GM19238 (cell line): ENCODE data around the gene KCNJ15.
"Not testable (repeated sequence)": the region's sequence is repeated elsewhere in the genome, so short reads cannot be mapped to it uniquely, and the experiment has no call there.

Source experiments
- DNase-seq: peaks from one replicate; pipeline ENCODE4 v3.0.0; 2011; ENCODE audit warnings: low spot score; ENCODE audit not compliant: insufficient read length

KCNJ15 gene

DNA sequence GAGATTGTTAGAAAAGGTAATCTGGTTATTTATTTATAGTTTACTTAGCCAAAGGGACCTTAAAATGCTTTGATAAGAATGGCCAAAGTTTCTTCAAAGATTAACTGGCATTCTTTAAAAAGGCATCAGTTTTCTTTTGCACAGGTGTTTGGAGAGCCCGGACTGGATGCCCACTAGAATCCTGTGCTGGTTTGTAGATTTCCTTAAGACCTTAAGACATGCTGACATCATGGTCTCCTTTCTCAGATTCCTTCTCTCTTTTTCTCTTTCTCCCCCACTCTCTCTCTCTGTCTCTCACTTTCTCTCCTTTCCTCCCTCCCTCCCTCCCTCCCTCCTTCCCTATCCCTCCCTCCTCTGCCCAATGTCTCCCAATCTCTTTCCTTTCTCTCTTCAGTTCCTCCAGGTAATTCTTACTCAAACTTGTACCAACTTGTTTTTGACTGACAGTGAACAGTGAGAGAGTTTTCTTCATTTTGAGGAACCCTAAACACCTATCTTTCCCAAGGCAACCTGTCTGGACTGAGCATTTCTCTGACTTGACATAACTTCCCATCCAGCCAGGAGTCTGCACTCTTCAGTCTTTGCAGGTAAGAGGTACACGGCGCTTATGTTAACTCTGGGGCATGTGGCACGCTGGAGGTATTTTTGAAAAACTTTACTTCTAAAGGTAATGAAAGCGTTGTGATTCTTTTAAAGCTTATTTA, at the start of gene KCNJ15:
TSS of gene KCNJ15 (plus strand) at position 393 of the 704 bp plus-strand sequence. CDS start 42,271 bp downstream, outside the sequence.
- no peak for DNase-seq

DNA sequence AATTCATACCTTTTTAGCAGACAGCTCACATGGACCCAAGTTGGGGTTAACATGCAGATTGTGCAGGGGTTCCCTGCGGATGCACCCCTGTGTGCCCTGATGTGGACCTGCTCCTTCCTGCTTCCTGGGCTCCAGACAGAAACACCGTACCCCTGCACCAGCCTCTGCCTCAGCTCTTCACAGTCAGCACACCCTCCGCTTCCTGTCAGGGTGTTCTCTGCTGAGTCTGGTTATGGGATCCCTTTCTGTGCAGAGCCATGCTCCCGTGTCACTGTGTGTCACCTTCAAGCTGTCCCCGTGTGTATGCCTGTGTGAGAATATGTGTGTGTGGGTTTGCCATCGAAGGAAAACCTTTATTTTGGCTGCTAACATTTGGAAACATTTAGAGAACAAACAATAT, 48.7 kb upstream of the KCNJ15 start:
- no peak for DNase-seq

DNA sequence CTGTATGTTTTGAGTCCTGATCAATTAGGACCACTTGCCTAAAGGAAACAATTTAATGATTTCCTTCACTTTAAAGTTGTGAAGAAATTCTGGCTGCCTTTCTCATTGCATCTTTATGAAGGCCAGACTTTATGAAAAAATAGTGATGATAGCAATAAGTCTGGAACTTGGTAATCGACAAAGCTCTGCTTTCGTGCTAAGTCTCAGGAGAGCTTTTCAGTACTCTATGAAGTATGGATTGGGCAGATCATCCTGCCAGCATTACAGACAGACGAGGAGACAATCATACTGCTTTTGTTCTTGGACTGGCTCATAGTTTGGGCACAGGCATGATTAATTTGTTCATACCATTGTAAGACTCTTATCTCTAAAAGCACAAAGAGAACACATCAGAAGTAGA, 45.5 kb upstream of the KCNJ15 start:
- DNase-seq = no peak

DNA sequence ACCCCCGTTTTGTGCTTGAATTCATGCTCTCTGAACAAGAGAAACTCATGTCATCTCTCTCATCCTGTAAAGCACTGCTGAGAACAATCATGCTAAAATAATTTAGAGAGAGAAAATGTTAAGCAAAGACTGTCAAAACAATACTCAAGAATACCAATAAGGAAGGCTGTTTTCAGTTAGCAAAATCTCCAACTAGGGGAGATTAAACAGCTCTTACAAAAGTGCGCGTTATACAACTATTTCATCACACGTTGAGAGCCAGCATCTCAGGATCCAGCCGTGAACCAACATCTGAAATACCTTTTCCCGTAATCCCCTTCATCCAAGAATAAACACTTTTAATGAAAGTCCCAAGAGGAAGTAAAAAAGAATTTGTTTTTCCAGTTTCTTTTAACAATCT, 44.1 kb upstream of the KCNJ15 start:
- no peak for DNase-seq

DNA sequence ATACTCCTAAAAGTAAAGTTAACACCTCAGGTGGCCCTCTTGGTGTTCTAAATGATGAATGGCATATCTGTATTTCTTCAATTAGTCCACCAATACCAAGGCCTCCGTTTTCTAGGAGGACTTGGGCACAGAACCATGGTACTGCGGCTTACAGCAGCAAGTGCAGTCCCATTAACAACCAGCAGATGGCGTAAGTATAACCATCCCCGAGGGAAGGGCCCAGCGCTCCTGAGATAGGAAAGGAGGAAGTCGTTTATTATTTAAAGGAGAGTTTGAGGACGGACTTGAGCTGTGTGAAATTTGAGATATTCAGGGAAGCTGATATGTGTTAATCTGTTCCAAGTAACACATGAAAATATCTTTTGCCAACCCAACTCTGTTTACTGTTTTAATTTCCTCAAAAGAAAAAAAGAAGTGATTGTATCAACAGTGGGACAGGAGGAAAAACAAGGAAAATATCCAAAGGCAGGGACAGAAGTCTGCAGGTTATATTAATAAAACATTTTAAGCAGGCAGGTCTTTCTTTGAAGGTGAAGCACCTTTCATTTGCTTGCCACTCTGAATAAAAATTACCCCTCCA, 37.7 kb upstream of the KCNJ15 start:
- DNase-seq = peak; percentile 7

DNA sequence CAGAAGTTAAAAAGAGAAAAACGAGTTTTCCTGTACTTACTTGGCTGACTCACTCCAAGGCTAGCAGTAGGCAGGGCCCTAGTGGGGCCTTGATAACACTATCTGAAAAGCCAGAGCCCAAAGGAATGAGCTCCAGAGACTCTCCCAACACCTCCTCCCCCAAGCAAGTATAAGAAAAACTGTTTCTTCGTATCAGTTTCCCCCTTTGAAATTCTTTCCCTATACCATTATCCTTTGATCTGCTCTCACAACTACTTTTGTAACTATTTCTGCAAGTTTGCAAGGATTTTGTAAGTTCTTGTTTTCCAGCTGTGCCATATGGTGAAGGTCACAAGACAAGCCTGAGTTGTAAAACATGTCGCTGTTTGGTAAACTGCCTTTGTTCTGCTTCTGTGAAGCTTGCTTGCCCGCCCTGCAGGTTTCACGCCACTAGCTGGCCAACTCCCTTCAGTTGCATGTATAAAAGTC, 36.5 kb upstream of the KCNJ15 start:
- DNase-seq = no peak

DNA sequence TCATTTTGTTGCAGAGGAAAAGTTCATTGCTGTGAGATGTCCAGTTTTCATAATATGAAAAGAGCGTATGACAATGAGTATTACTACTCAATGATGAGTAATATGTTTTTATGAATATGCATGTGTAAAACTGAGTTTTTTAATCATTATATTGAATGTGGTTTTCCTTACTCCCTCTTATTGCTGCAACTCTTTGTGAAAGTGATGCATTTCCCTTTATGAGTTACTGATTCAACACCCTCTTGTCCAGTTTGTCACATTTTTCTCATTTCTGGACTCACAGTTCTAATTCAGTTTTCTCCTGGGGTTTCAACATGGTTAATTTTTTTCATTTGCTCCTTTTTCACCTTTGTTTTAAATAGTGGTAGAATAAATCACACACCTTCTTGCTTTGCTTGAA, 35.2 kb upstream of the KCNJ15 start:
- no peak for DNase-seq

DNA sequence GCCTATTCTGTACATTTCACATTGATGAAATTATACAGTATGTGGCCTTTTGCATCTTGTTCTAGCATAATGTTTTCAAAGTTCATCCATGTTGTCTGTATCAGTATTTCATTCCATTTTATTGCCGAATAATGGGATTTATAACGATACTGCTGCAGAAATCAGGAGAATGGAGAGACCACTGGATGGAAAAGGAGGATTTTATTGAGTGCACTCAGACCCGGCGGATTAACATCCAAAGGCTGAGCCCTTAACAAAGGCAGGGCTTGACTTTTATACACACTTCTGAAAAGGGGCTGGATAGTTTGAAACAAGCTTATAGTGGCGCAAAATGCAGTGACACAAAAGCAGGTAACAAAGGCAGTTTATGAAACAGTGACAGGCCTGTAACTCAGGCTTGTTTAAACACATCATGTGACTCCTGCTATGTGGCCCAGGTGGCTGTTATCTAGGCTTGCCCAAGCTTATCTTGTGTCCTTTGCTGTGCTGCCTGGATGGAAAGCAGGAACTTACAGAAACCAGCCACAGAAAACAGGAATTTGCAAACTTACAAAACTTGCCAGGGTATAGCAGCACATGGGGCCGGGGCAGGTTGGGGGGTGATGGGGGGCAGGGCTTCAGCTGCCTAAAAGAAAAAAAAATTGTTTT, 32.8 kb upstream of the KCNJ15 start:
- DNase-seq = no peak

DNA sequence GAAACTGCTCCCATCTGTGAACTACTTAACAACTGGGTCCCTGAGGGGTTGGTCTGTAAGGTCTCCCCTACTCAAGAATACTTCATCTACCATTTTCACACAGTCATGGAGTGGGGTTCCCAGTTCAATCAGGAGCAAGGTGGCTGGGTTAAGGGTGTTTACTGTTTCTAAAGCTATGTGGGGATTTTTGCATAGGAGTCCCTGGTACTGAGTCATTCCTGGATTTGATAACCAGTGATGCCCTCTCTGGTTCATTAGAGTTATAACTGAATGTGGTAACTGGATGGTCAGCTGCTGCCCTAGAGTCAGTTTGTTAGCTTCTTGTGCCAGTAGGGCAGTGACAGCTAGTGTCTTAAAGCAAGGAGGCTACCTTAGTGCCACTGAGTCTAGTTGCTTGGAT, 29.4 kb upstream of the KCNJ15 start:
- DNase-seq = no peak

DNA sequence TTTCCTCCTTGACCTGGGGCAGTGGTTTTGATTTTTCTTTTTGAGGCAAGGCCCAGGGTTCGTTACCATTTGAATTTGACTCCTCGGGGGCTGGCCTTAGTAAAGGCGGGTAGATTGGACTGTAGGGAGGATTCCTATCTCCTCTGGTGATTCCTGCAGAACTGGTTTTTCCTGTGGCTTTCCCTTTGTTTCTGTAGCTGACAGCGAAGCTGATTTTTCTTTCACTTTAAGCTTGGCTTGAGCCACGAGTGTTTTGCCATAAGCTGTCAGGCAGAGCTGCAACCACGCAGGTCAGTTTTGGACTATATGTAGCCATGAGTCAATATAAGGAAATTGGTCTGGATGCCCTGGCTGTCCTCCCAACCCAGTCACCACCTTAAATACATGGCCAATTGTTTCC, 28.7 kb upstream of the KCNJ15 start:
- no peak for DNase-seq

DNA sequence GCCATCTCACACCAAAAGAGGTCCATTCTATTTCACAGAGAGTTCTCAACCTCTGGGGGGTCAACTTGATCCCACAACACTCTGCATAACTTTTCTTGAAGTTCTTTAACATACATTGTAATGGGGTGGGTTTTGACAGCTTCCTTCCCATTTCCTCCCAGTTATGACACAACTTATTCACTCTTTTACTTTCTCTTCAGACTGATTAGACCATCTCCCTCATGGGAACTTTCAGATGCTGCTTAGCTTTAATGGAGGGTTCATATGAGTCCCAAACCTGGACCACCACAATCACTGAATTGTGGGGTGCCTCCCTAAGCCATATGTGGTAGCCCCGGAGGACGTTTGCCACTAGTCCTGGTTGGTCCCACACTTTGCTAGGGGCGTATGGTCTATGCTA, 28.3 kb upstream of the KCNJ15 start:
- DNase-seq = no peak

DNA sequence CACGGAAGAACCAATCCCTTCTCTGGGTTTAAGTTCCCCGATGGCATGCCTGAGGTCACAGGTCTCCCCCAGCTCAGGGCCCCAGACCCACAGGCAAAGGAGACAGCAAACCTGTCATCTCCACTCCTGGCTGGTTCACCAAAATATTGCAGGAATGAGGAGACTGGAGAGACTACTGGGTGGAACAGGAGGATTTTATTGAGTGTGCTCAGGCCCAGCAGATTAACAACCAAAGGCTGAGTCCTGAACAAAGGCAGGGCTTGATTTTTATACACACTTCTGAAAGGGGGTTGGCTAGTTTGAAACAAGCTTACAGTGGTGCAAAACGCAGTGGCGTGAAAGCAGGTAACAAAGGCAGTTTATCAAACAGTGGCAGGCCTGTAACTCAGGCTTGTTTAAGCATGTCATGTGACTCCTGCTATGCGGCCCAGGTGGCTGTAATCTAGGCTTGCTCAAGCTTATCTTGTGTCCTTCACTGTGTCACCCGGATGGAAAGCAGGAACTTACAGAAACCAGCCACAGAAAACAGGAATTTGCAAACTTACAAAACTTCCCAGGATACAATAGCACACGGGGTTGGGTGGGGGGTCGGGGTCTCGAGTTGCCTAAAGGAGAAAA, 27.4 kb upstream of the KCNJ15 start:
- no peak for DNase-seq

DNA sequence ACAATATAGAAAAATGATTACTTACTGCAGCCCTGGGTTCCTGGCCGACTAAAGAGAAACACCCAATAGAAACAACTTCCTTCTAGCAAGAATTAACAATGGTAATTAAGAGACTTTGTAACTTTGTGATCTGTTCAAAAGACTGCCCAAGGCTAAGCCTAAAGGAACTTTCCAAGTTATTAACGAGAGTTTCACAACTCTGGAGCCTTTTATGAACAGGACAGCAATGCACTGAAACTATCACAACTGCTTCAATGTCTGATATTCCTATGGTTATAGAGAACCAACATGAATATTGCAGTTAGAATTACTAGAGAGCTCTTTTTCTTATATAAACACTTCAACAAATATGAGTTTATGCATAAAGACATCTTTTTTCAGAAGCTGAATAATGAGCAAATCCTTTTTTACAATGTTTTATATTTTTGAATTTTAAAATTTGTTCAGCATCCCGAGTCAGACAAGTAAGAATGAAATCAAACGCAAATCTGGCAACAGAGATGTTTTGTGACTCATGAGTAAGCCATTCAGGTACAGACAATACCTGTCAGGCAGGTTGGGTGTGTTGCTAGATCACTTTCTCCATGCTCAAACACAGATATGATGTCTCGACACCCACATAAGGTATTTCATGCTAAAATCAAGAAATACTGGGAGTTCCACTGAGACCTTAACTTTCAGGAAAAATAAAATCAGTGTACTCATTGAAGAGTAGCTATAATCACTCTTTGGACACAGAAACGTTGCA, 22.2 kb upstream of the KCNJ15 start:
- DNase-seq = no peak

DNA sequence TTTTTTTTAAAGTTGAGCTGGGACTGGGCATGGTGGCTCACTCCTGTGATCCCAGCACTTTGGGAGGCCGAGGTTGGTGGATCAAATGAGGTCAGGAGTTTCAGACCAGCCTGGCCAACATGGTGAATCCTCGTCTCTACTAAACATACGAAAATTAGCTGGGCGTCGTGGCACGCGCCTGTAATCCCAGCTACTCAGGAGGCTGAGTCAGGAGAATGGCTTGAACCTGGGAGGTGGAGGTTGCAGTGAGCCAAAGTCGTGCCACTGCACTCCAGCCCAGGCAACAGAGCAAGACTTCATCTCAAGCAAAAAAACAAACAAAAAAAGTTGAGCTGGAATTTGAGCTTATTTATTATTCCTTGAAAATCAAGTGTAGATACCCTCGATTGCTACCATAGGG, 21.5 kb upstream of the KCNJ15 start:
- not testable (repeated sequence) for DNase-seq

DNA sequence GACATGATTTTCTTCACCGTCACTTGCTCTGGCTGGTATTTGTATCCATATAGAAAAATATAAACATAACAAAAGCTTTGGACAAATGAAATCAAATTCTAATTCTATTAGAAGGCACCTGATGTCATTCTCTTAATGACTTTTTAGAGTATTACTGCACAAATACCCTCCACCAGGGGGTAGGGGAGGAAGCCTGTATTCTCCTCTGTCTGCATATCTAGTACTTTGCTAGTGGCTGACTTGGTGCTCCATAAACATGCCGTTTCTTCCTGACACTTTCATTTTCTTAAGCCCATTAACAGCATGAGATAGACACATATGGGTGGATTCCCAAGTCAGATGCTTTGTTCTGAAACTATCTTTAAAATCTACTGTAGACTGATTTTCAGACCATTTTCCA, 20.6 kb upstream of the KCNJ15 start:
- DNase-seq = no peak

DNA sequence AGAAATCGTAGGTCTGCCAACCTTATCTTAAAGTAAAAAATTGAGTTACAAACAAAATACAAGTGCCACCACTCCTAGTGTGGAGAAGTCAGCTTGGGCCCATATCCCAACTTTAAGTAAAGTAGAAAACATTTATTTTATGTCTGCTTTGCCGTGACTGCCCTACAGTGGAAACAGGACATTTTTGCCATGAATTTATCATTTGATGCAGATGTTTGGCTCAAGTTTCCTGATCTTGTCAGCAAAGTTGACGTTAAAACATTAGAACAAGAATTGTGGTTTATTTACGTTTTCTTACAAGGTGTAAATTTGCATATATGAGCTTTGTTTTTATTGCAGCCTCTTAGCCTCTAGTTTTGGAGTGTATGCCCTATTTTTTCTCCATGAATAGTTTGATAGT, 17.1 kb upstream of the KCNJ15 start:
- no peak for DNase-seq

DNA sequence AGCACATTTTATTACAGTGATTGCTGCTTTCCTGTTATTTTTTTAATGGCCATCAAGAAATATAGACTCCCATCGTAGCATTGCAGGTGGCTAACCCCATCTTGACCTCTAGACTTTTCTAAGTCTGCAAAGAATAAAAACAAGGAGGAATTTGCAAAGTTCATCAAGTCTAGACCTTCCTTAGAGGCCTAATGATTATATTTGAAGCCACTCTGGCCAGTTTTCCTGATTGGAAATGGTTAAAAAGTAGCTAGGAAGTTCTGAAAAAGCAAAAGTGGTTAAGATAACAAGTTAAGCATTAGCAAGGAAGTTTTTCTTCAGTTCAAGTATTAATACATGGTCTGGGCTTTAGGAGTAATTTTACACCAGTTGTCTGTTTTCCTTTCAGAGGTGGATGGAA, 16.7 kb upstream of the KCNJ15 start:
- DNase-seq = no peak

DNA sequence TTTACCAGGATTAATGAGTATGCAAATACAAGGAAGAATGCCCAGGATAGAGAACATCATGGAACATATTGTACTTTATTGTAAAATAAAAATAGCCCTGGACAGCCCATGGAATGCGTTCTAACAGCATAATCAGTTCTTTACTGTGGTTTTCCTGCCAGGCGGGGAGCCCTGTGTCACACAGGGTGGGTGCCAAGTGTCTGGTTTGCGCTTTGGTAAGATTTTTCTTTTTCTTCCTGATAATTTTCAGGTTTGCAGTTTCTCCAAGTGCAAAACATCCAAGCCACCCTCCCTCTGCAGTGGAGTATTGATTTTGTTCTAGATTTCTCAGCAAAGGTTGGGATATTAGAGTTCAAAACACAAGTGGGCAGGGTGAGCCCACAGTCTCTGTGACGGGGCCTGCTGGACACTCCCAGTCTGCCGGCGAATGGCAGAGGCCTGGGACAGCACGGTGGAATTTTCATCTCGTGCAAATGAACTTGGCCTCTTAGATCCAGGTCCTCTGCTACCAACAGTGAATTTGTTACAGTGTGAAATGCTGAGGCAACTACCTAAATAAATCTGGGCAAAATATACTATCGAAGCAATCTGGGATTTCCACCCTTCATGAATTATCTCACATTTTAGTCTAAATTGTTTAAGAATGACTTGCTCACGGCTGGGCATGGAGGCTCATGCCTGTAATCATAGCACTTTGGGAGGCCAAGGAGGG, 15.6 kb upstream of the KCNJ15 start:
- no peak for DNase-seq

DNA sequence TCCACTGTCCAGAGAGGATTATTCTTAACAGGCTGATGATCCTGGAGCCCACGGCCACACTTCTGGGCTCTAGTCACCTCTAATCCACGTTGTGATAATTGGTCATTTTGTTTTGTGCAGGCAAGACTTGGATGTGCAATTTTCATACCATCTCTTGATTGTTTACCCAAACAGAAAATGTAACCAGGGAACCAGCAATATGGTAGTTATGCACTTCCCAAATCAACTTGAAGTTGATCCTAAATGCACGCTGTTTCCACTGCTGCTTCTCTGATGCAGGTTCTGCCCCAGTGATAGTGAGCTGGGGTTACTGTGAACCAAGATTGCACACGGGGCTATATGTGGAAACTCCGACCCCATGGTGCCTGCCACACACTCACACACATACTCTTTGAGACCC, 14.7 kb upstream of the KCNJ15 start:
- DNase-seq = no peak

DNA sequence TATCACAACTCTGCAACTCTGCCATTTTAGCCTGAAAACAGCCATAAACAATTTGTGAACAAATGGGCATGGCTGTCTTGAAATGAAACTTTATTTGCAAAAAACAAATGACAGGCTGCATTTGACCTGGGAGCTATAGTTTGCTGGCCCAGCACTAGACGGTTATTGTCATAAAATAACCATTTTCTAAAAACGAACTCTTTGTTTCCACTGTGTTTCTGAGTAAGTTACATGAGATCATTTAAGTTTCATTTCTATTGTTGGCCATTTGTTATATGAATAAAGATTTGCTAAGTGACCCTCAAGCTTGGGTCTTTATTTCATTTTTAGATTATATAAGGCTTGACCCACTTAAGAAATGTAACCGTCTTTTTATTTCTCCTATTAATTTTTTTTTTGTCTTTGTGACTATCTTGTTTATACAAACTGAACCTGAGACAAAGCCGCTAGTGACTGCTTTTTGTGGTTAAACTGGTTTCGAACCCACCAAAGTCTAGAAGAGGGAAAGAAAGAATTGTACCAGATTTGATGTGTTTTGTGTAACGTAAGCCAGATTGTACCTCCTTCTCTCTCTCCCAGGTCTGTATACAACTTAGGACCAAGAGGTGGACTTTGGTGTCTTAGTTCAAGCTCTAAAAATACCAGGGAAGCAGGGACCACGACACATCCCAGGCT, 12.9 kb upstream of the KCNJ15 start:
- DNase-seq = no peak

DNA sequence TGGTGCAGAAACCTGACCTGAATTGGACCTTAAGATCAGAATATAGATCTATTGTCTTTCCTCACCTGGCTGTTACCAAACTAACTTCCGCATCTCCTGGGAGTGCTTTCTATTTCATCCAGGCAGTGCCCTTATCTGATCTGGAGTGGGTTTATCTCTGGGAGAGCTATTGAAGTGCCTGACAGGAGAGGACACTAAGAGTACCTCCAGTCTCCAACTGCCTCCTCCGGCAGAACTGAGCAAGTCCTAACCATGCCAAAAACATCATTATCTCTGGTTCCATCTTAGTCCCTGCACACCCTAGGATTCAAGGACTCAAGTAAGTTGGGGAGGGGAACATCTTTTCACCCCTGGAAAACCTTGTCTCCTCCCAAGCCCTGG, 12.4 kb upstream of the KCNJ15 start:
- DNase-seq = no peak
